SK-N-MC (cell line): ENCODE data around the gene KCTD19.

Experiments used
- DNase-seq: peaks from one replicate; pipeline ENCODE4 v3.0.0-alpha.2; 2011; ENCODE audit warnings: low read depth, low spot score
- H3K27ac ChIP-seq: fragments of 200-600 bp; sonication (generic); 2 replicates; pipeline ENCODE4 v1.5.1; 2016; ENCODE audit warnings: mixed run types
- H3K36me3 ChIP-seq: fragments of 200-600 bp; sonication (generic); 2 replicates; pipeline ENCODE4 v1.6.1; 2017; ENCODE audit warnings: antibody characterized with exemption, low read length, mixed read lengths; ENCODE audit not compliant: insufficient read depth
- H3K4me3 ChIP-seq: fragments of 200-600 bp; sonication (generic); 2 replicates; pipeline ENCODE4 v1.5.1; 2016
- H3K9ac ChIP-seq: fragments of 200-600 bp; sonication (generic); 2 replicates; pipeline ENCODE4 v1.8.0; 2017; ENCODE audit warnings: mixed run types, mixed read lengths; ENCODE audit not compliant: insufficient read length
- H3K9me3 ChIP-seq: fragments of 200-600 bp; sonication (generic); 2 replicates; pipeline ENCODE4 v1.6.1; 2017; ENCODE audit warnings: low read depth, mild to moderate bottlenecking, antibody characterized with exemption, low read length, moderate library complexity, mixed read lengths
- EZH2 ChIP-seq: fragments of 200-600 bp; sonication (generic); IDR thresholded peaks from one replicate; pipeline ENCODE4 v1.6.1; 2017; ENCODE audit warnings: antibody characterized with exemption
- FOXP2 ChIP-seq: optimal IDR thresholded peaks from 2 replicates; pipeline ENCODE3; 2011; ENCODE audit warnings: mild to moderate bottlenecking, moderate library complexity; ENCODE audit not compliant: insufficient read depth; ENCODE audit errors: extremely low read length, control extremely low read depth
- POLR2AphosphoS5 ChIP-seq: IDR thresholded peaks from 2 replicates; pipeline ENCODE4 v1.6.1; 2012; ENCODE audit warnings: mild to moderate bottlenecking, low read depth, low read length, borderline replicate concordance

Gene KCTD19

GRCh38 chr16:67275321-67275720 lies 51.2 kb downstream of the KCTD19 start:
- Histone ChIP-seq H3K9ac (no peak overlapping the region), H3K27ac (no peak overlapping the region), H3K9me3 (no peaks in the 10 kb centered on the region), H3K36me3 (no peaks in the 10 kb centered on the region), H3K4me3 (no peak overlapping the region)
- no peak for DNase-seq
- TF ChIP-seq POLR2AphosphoS5 (no peak), EZH2 (no peak)

DNA sequence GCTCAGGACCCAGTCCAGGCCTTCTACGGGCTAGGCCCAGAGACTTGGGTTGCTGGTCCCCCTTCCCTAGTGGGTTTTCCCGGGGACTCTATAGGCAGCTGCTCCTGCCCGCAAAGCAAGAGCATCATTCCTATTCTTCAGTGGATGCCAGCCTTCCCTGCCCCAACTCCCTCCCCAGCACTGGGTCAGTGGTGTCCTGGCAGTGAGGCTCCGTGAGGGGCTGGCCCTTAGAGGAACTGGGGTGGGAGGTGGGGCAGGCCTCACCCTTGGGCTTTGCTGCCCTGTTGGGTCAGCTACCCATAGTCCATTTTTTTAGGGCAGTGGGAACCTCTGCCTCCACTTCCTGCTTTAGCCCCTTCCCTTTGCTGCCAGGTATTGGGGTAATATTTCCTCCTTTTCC lies 55.1 kb downstream of the KCTD19 start:
- Histone ChIP-seq H3K9ac (no peak overlapping the region), H3K4me3 (no peak overlapping the region), H3K27ac (no peak overlapping the region), H3K9me3 (no peaks in the 10 kb centered on the region), H3K36me3 (no peaks in the 10 kb centered on the region)
- DNase-seq: no peak
- TF ChIP-seq FOXP2 (no peak), POLR2AphosphoS5 (no peak), EZH2 (no peak)

DNA sequence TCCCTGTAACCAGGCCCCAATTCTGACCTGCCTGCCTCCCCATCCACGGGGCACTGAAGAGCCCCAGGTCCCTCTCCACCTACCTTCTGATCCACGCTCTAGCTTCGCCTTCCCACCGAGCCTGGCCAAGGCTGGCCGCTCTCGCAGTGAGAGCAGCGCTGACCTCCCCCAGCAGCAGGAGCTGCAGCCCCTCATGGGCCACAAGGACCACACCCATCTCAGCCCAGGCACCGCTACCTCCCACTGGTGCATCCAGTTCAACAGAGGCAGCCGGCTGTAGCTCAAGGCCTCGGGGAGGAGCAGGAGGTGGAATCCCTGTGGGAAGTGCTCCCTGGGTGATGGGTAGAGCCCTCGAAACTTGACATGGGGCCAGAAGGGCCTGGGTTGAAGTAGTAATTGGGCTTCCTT lies 55.6 kb downstream of the KCTD19 start:
- H3K4me3 ChIP-seq: no peak overlapping the region
- no peak overlapping the region for H3K9ac ChIP-seq
- no peak for TF ChIP-seq POLR2AphosphoS5
- no peak for TF ChIP-seq EZH2
- TF ChIP-seq FOXP2: no peak
- no peaks in the 10 kb centered on the region for H3K36me3 ChIP-seq
- H3K9me3 ChIP-seq: no peaks in the 10 kb centered on the region
- H3K27ac ChIP-seq: no peak overlapping the region
- DNase-seq: no peak

DNA sequence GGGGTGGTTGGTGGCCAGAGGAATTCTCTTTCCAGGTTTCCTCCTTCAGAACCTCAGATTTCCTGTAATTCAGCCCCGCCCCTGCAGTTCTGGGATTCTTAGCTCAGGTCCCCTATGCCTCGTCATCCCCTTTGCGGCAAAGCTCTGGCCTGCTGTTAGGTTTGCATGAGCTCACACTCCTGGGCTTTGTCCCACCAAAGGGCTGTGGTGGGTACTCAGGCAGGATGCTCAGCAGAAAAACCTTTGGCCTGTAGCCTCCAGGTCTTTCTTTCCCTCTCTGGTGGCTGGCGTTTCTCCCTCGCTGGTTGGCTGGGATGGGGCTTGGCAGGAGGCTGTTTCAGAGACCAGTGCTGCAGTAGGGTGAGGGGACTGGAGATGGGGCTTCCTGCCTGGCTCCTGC lies 56.8 kb downstream of the KCTD19 start:
- H3K4me3 ChIP-seq: no peak overlapping the region
- no peak overlapping the region for H3K27ac ChIP-seq
- no peak overlapping the region for H3K9ac ChIP-seq
- TF ChIP-seq FOXP2: no peak
- no peak for TF ChIP-seq EZH2
- no peak for TF ChIP-seq POLR2AphosphoS5
- H3K9me3 ChIP-seq: no peaks in the 10 kb centered on the region
- no peaks in the 10 kb centered on the region for H3K36me3 ChIP-seq
- no peak for DNase-seq

- H3K9ac ChIP-seq: no peak overlapping the region
- no peak for DNase-seq
Observed at GRCh38 chr16:67268136-67268579, 58.4 kb downstream of the KCTD19 start.

DNA sequence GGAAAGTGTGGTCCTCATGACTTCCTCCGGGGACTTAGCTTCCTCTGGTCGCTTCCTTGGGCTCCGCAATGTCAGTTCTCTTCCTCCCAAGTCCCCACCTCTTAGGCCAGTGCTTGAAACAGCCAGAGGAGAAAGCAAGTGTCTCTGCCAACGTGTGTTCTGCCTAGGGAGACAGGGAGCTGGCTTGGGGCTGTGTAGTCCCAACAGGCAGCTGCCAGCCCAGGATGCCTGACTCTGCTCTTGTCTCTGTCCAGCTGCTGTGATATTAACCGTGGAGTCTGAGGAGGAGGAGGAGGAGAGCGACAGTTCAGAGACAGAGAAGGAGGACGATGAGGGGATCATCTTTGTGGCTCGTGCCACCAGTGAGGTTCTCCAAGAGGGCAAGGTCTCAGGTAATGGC lies 60.7 kb downstream of the KCTD19 start:
- Histone ChIP-seq H3K4me3 (no peak overlapping the region), H3K36me3 (no peaks in the 10 kb centered on the region), H3K9me3 (no peaks in the 10 kb centered on the region), H3K9ac (no peak overlapping the region), H3K27ac (no peak overlapping the region)
- TF ChIP-seq EZH2 (no peak), FOXP2 (no peak), POLR2AphosphoS5 (no peak)
- DNase-seq: no peak

More at GRCh38 chr16:67268136-67268579, 58.4 kb downstream of the KCTD19 start:
- Histone ChIP-seq H3K36me3 (no peaks in the 10 kb centered on the region), H3K9me3 (no peaks in the 10 kb centered on the region), H3K4me3 (no peak overlapping the region), H3K27ac (no peak overlapping the region)
- TF ChIP-seq FOXP2 (no peak), POLR2AphosphoS5 (no peak), EZH2 (no peak)

DNA sequence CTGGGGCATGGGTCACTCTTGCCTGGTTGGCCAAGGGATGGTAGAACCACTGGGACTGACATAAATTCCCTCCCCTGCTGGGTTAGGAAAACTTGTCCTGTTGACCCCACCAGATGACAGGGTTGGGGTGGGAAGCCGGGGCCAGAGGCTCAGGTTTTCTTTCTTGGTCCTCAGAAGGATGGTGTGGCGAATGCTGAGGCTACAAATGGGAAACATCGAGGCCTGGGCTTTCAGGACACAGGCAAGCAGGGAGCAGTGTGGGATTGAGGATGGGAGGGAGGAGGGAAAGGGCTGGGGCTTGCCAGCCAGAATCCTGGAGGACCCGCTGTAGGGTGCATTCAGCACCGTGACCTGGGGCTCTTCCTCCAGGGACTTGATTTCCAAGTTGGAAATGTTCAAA lies 61.7 kb downstream of the KCTD19 start:
- no peak overlapping the region for H3K4me3 ChIP-seq
- H3K27ac ChIP-seq: no peak overlapping the region
- TF ChIP-seq EZH2 (no peak), FOXP2 (no peak), POLR2AphosphoS5 (no peak)
- no peaks in the 10 kb centered on the region for H3K36me3 ChIP-seq
- DNase-seq: no peak
- H3K9ac ChIP-seq: no peak overlapping the region
- no peaks in the 10 kb centered on the region for H3K9me3 ChIP-seq

- DNase-seq: no peak
- no peak for TF ChIP-seq POLR2AphosphoS5
- Histone ChIP-seq H3K9me3 (no peaks in the 10 kb centered on the region), H3K27ac (no peak overlapping the region), H3K4me3 (no peak overlapping the region), H3K9ac (no peak overlapping the region), H3K36me3 (no peaks in the 10 kb centered on the region)
Observed at GRCh38 chr16:67264277-67264676, 62.3 kb downstream of the KCTD19 start.

DNA sequence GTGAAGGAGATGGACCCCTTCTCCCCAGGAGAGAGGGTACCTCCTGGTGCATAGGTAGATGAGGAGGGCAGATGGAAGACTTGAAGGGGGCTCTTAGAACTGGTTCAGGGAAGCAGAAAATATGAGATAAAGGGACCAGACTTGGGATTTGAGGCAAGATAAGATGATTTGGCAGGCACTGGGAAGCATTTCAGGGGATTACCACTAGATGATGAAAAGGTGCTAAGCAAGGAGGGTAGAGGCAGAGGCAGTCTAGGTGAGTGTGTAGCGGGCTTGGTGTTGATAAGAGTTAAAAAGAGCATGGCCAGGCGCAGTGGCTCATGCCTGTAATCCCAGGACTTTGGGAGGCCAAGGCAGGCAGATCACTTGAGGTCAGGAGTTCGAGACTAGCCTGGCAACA lies 63.3 kb downstream of the KCTD19 start:
- TF ChIP-seq FOXP2: no peak
- no peak for TF ChIP-seq POLR2AphosphoS5
- TF ChIP-seq EZH2: no peak
- Histone ChIP-seq H3K36me3 (no peaks in the 10 kb centered on the region), H3K9ac (no peak overlapping the region), H3K4me3 (no peak overlapping the region), H3K27ac (no peak overlapping the region), H3K9me3 (no peaks in the 10 kb centered on the region)
- no peak for DNase-seq
